ENCODE measurements around the gene PTMA.
A peak's percentile ranks its signal among the peaks of the same experiment; 100 is the strongest.

GRCh38 chr2:231674587-231675338 lies 33.6 kb upstream of the PTMA start:
- TF ChIP-seq CTCF (conservative IDR thresholded peaks at IDR 0.05; ENCODE audit: low read length) (peak; percentile 94), EZH2phosphoT487 (IDR thresholded peaks at IDR 0.05; ENCODE audit: borderline replicate concordance, low read depth, low read length) (no peak)
